Subcutaneous adipose tissue (tissue), 4 donors: Measurements from ENCODE around the gene S100A1. TPM values are rescaled to one million over a fixed set of nuclear protein-coding genes. Genes with fewer than 3 reads are reported as not detected.

ENCODE experiments used
- total RNA-seq, 4 donors: library from RNA; depleted of rRNA; stranded (reverse); fragments of >200 nt; gene quantifications; one replicate each; pipeline ENCODE4 v1.1.0, GENCODE V29; 2016
- TF ChIP-seq, protein P1 (sequence below): fragments of 450-650 bp; IDR thresholded peaks from one replicate; pipeline ENCODE4 v1.5.1; 2016; ENCODE audit warnings: low read depth, mild to moderate bottlenecking, control low read depth, antibody characterized with exemption, moderate library complexity

Gene S100A1
- total RNA-seq, 4 donors from 2014 or later = 0.66 to 132 (median 17.2) TPM

DNA sequence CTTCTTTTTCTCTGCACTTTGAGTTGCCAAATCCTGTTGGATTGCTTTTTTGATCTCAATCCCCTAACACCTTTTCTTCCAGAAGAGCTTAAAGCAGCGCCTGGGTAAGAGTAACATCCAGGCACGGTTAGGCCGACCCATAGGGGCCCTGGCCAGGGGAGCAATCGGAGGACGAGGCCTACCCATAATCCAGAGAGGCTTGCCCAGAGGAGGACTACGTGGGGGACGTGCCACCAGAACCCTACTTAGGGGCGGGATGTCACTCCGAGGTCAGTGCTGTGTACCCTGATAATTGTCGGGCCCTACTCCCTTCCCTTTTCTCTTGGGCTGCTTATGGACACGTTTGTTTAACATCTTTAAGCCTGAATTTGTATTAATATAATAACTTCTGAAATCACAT lies 13.9 kb downstream of the S100A1 start:
- TF ChIP-seq, protein P1, sequence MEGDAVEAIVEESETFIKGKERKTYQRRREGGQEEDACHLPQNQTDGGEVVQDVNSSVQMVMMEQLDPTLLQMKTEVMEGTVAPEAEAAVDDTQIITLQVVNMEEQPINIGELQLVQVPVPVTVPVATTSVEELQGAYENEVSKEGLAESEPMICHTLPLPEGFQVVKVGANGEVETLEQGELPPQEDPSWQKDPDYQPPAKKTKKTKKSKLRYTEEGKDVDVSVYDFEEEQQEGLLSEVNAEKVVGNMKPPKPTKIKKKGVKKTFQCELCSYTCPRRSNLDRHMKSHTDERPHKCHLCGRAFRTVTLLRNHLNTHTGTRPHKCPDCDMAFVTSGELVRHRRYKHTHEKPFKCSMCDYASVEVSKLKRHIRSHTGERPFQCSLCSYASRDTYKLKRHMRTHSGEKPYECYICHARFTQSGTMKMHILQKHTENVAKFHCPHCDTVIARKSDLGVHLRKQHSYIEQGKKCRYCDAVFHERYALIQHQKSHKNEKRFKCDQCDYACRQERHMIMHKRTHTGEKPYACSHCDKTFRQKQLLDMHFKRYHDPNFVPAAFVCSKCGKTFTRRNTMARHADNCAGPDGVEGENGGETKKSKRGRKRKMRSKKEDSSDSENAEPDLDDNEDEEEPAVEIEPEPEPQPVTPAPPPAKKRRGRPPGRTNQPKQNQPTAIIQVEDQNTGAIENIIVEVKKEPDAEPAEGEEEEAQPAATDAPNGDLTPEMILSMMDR = no peak

DNA sequence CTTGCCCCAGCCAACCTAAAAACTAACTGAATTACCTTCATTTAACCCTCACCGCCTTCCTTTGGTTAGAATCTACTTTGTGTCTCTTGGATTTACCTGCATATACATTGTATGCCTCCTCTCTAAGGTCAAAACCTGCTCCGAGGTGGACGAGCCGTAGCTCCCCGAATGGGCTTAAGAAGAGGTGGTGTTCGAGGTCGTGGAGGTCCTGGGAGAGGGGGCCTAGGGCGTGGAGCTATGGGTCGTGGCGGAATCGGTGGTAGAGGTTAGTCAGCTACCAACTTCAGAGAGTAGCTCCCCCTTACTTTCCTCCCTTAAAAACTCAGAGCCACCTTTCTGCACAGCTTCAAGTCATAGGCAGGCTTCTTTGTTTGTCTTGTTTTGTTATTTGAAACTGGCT lies 14.9 kb downstream of the S100A1 start:
- TF ChIP-seq, protein P1 = no peak

DNA sequence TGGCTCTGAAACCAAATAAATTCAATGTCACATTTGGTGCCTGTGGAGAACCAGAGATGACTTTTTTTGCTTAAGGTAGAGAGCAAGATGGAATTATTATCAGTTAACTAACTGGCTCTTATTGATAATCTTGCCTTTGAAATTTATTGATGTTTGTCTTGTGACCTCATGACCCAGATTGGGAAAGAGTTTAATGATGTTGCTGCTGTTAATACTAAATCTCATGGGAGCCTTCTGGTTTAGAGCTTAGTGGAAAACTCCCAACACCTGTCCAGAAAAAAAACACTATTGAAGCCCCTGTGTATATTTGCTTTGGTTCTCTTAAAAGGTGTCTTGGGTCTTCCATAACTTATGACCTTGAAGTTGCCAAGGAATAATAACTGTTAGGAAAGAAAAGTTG lies 15.6 kb downstream of the S100A1 start:
- TF ChIP-seq, protein P1 = no peak

DNA sequence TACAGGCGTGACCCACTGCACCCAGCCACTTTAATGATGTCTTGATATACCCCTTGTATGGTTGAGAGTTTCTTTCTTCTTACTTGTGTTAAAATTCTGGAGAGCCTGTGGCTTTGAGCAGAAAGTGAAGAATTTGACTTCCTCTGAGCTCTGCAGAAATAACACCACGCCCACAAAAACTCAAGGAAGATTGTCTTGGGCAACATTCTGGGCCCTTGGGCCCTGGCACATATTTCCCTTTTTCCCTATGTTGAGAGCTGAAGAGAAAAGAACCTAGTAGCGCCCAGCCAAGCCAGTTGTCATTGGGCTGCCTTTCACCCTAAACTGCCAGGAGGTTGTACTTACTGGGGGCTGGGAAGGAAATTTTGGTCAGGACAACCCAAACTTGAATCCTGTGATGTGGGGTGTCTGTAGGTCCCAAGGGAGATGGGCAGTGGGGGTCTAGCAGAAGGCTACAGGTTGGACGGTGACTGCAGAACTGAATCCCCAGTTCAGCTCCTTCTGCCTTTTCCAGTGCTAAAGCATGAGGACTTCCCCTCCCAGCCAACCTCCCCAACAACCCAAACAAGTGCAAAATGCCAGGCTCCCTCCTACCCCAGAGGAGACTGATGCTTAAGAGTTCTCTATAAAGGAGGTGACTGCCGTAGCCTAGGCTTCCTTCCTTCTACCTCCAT lies 18.6 kb downstream of the S100A1 start:
- TF ChIP-seq, protein P1 = no peak

DNA sequence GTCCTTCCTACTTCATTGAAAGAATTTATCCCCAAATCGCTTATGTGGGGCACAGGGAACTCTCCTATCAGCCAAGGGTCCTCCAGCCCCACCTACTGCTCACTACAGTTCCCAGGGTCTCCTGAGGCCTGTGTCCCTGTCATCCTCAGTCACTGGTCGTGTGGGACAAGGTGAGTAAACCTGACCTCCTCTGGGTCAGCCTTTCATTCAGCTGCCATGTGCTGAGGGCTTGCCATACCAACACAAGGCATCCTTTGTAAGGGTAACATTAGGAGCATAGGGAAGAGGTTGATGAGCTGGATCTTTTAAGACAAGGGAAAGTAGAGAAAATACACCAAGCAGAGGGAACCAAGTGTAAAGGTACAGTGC lies 19.1 kb downstream of the S100A1 start:
- TF ChIP-seq, protein P1 = no peak

DNA sequence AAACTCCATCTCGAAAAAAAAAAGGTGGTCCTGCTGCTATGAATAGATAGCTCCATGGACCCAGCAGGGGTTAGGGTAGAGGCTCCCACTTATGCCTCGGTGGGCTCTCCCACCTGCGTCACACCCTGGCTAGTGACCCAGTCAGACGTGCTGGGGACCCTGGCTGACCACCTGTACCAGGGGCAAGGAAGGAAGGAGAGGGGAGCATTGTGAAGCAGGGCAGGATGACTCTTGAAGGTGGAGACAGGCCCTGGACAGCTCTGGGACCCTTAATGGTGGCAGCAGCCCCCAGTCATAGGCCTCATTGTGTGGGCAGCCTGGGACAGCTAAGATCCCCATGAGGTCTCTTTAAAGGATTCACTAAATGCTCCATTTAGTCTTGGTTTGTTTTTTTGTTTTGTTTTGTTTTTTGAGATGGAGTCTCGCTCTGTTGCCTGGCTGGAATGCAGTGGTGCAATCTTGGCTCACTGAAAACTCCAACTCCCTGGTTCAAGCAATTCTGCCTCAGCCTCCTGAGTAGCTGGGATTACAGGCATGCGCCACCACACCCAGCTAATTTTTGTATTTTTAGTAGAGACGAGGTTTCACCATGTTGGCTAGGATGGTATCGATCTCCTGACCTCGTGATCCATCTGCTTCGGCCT lies 19.9 kb downstream of the S100A1 start:
- TF ChIP-seq, protein P1 = no peak

DNA sequence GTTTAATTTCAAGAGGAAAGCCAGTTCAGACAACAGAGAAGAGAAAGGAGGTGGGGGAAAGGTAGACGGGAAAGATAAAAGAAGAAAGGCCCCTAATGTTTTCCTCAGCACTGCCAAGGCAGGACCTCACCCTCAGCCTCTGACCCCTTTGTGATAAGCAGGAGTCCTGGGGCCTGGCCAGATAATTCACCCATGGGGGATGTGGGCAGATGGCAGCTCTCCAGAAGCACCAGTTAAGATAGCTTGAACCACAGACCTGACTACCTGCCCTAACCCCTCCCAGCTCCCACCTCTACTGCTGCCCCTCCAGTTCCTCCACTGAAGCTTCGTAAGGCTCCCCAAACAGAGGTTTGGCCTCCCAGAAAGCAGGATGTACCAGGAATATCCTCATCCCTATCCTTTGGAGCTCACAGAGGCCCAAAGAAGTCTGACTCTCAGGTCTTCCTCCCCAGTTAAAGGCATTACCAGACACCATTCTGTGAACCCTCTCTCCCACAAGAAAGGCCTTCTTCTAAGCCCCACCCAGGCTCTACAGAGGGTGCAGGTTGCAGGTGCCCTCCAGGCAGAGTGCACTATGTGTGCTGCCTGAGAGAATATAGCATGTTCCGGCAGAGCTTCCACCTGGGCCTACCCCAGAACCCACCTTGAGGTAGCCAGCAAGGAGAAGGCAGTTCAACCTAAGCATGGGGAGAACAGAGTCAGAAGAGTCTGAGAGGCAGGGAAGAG lies 21.1 kb downstream of the S100A1 start:
- TF ChIP-seq, protein P1 = no peak
